ENCODE data around the gene PLCB1.

DNA sequence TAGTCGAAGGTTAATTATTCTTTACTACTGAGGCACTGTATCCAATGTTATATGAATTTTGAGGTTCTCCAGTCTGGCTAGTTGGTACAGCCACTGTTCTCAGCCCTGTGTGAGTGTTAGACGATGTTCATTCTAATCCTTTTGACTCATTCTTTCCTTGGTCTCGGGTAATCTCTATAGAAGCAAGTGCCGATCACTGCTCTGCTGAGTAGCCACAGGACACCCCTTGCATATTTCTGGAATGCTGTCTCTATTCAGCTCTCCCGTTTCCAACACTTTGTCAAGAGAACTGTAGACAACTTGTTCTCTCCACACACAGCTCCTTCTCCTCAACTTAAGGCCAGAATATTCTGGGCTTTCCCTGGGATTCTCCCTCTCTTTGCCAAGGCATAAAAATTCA, 42.4 kb upstream of the PLCB1 start:
- no peak for TF ChIP-seq RB1 (IDR thresholded peaks at IDR 0.05; ENCODE audit: borderline replicate concordance)
- TF ChIP-seq, protein P1, sequence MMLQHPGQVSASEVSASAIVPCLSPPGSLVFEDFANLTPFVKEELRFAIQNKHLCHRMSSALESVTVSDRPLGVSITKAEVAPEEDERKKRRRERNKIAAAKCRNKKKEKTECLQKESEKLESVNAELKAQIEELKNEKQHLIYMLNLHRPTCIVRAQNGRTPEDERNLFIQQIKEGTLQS (IDR thresholded peaks at IDR 0.05; ENCODE audit: borderline replicate concordance, extremely low read depth, low read depth, low read length) = no peak
- TF ChIP-seq, protein P2, sequence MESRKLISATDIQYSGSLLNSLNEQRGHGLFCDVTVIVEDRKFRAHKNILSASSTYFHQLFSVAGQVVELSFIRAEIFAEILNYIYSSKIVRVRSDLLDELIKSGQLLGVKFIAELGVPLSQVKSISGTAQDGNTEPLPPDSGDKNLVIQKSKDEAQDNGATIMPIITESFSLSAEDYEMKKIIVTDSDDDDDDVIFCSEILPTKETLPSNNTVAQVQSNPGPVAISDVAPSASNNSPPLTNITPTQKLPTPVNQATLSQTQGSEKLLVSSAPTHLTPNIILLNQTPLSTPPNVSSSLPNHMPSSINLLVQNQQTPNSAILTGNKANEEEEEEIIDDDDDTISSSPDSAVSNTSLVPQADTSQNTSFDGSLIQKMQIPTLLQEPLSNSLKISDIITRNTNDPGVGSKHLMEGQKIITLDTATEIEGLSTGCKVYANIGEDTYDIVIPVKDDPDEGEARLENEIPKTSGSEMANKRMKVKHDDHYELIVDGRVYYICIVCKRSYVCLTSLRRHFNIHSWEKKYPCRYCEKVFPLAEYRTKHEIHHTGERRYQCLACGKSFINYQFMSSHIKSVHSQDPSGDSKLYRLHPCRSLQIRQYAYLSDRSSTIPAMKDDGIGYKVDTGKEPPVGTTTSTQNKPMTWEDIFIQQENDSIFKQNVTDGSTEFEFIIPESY (IDR thresholded peaks at IDR 0.05) = no peak
- TF ChIP-seq, protein P3, sequence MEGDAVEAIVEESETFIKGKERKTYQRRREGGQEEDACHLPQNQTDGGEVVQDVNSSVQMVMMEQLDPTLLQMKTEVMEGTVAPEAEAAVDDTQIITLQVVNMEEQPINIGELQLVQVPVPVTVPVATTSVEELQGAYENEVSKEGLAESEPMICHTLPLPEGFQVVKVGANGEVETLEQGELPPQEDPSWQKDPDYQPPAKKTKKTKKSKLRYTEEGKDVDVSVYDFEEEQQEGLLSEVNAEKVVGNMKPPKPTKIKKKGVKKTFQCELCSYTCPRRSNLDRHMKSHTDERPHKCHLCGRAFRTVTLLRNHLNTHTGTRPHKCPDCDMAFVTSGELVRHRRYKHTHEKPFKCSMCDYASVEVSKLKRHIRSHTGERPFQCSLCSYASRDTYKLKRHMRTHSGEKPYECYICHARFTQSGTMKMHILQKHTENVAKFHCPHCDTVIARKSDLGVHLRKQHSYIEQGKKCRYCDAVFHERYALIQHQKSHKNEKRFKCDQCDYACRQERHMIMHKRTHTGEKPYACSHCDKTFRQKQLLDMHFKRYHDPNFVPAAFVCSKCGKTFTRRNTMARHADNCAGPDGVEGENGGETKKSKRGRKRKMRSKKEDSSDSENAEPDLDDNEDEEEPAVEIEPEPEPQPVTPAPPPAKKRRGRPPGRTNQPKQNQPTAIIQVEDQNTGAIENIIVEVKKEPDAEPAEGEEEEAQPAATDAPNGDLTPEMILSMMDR (IDR thresholded peaks at IDR 0.05 in 2 of 3, conservative IDR thresholded peaks at IDR 0.05 in 1 of 3; ENCODE audit: control insufficient read depth in 2 of 3, extremely low read depth in 1 of 3, insufficient read depth in 1 of 3, low read depth in 3 of 3, low read length in 3 of 3) = no peak
- no peak for TF ChIP-seq SREBF2 (IDR thresholded peaks at IDR 0.05; ENCODE audit: low read length)
- no peak for TF ChIP-seq POLR2AphosphoS2 (IDR thresholded peaks at IDR 0.05; ENCODE audit: low read depth, low read length)
- TF ChIP-seq, protein P4, sequence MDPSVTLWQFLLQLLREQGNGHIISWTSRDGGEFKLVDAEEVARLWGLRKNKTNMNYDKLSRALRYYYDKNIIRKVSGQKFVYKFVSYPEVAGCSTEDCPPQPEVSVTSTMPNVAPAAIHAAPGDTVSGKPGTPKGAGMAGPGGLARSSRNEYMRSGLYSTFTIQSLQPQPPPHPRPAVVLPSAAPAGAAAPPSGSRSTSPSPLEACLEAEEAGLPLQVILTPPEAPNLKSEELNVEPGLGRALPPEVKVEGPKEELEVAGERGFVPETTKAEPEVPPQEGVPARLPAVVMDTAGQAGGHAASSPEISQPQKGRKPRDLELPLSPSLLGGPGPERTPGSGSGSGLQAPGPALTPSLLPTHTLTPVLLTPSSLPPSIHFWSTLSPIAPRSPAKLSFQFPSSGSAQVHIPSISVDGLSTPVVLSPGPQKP (IDR thresholded peaks at IDR 0.05; ENCODE audit: low read depth, low read length) = no peak
- no peak for TF ChIP-seq TARDBP (IDR thresholded peaks at IDR 0.05; ENCODE audit: borderline replicate concordance)
- no peak for TF ChIP-seq YY1 (IDR thresholded peaks at IDR 0.05; ENCODE audit: low read depth, low read length)
